Stimulated activated CD8-positive, alpha-beta memory T cell treated with anti-CD3 and anti-CD28 coated beads, Interleukin-7, amount 100 ng/mL, for 24 hours (primary cell): ENCODE data around the gene LNX2.
"Not testable (repeated sequence)": the region's sequence is repeated elsewhere in the genome, so short reads cannot be mapped to it uniquely, and the experiment has no call there.

Experiments
- DNase-seq: peaks from one replicate; pipeline ENCODE4 v3.0.0-alpha.2; 2020; ENCODE audit warnings: low read depth

Gene LNX2

GRCh38 chr13:27636589-27637288 lies 16.4 kb upstream of the LNX2 start:
- no peak for DNase-seq

- DNase-seq: no peak
Measured at GRCh38 chr13:27635266-27635665, 14.9 kb upstream of the LNX2 start.

GRCh38 chr13:27634791-27635190 lies 14.5 kb upstream of the LNX2 start:
- no peak for DNase-seq

GRCh38 chr13:27634231-27634630 lies 13.9 kb upstream of the LNX2 start:
- DNase-seq: no peak

GRCh38 chr13:27632648-27633047 lies 12.3 kb upstream of the LNX2 start:
- no peak for DNase-seq

GRCh38 chr13:27632214-27632613 lies 11.9 kb upstream of the LNX2 start:
- DNase-seq: no peak

- no peak for DNase-seq
Measured at GRCh38 chr13:27631665-27632064, 11.3 kb upstream of the LNX2 start.

GRCh38 chr13:27631156-27631555 lies 10.8 kb upstream of the LNX2 start:
- DNase-seq: no peak

- DNase-seq: not testable (repeated sequence)
Measured at GRCh38 chr13:27628766-27629165, 8.4 kb upstream of the LNX2 start.

GRCh38 chr13:27628081-27628480 lies 7.8 kb upstream of the LNX2 start:
- DNase-seq: no peak

- DNase-seq: no peak
Measured at GRCh38 chr13:27627380-27627779, 7.1 kb upstream of the LNX2 start.

- no peak for DNase-seq
Measured at GRCh38 chr13:27625839-27626238, 5.5 kb upstream of the LNX2 start.

GRCh38 chr13:27624071-27624470 lies 3.7 kb upstream of the LNX2 start:
- no peak for DNase-seq

- no peak for DNase-seq
Measured at GRCh38 chr13:27622881-27623280, 2.6 kb upstream of the LNX2 start.

- no peak for DNase-seq
Measured at GRCh38 chr13:27622102-27622820, 1.9 kb upstream of the LNX2 start.

- DNase-seq: peak; percentile 52
Measured at GRCh38 chr13:27621366-27622101, 1.2 kb upstream of the LNX2 start, which contains the start of gene POLR1D. Gene POLR1D (plus strand): TSS chr13:27621892. CDS start chr13:27621984, 92 bp downstream.

- DNase-seq: no peak
Measured at GRCh38 chr13:27621116-27621365, 712 bp upstream of the LNX2 start.

GRCh38 chr13:27619728-27620376 lies 477 bp downstream of the LNX2 start:
- no peak for DNase-seq

GRCh38 chr13:27619093-27619727 lies 1.1 kb downstream of the LNX2 start:
- no peak for DNase-seq

- no peak for DNase-seq
Measured at GRCh38 chr13:27617881-27618321, 2.4 kb downstream of the LNX2 start.

GRCh38 chr13:27613628-27614027 lies 6.7 kb downstream of the LNX2 start:
- no peak for DNase-seq

- no peak for DNase-seq
Measured at GRCh38 chr13:27607125-27607524, 13.2 kb downstream of the LNX2 start.
